Esophagus muscularis mucosa (tissue), 4 donors: ENCODE results near the gene CCNY.

Experiments
- EP300 ChIP-seq: sonication (generic); formaldehyde crosslinking; IDR thresholded peaks from one replicate; pipeline ENCODE4 v1.6.1; 2017; ENCODE audit warnings: antibody characterized with exemption
- POLR2AphosphoS5 ChIP-seq, 2 donors: sonication (generic); formaldehyde crosslinking; IDR thresholded peaks; one replicate each; pipeline ENCODE4 v1.6.1; 2017; ENCODE audit warnings: antibody characterized with exemption in 2 of 2
- TF ChIP-seq, protein P1 (sequence below), 3 experiments: fragments of 200-600 bp in 2 of 3; fragments of 450-650 bp in 1 of 3; sonication (generic) in 2 of 3; IDR thresholded peaks; one replicate each; pipeline ENCODE4 v1.5.1; 2017 to 2019; ENCODE audit warnings: antibody characterized with exemption in 3 of 3, mild to moderate bottlenecking in 2 of 3, moderate library complexity in 1 of 3

DNA sequence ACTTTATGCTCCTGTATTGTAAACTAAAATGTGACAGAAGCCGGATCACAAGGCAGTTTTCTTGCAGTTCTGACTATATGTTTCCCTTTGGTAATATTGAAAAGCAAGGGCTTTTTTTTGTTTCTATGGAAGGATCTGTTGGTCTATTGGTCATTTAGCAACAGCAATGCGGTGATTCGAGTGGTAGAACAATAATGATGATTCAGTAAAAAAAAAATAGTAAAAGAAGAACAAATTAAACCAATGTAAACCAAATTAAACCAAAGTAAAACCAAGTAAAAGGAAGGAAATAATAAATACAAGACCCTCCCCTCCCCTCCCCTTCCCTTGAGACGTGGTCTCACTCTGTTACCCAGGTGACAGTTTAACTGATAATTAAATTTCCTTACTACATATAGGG, 17.8 kb upstream of the CCNY start:
- TF ChIP-seq EP300 (no peak), POLR2AphosphoS5 (IDR thresholded peaks at IDR 0.05) (no peak)
- TF ChIP-seq, protein P1, sequence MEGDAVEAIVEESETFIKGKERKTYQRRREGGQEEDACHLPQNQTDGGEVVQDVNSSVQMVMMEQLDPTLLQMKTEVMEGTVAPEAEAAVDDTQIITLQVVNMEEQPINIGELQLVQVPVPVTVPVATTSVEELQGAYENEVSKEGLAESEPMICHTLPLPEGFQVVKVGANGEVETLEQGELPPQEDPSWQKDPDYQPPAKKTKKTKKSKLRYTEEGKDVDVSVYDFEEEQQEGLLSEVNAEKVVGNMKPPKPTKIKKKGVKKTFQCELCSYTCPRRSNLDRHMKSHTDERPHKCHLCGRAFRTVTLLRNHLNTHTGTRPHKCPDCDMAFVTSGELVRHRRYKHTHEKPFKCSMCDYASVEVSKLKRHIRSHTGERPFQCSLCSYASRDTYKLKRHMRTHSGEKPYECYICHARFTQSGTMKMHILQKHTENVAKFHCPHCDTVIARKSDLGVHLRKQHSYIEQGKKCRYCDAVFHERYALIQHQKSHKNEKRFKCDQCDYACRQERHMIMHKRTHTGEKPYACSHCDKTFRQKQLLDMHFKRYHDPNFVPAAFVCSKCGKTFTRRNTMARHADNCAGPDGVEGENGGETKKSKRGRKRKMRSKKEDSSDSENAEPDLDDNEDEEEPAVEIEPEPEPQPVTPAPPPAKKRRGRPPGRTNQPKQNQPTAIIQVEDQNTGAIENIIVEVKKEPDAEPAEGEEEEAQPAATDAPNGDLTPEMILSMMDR (IDR thresholded peaks at IDR 0.05), result no peak
